ENCODE results near the gene TCF4. TPM values are rescaled to one million over a fixed set of nuclear protein-coding genes. Genes with fewer than 3 reads are reported as not detected.

Gene TCF4
- polyA plus RNA-seq, 1 donor (not counting 4 experiments of a cell fraction or from before 2014, with no cell fraction given): 9.7 TPM

- Histone ChIP-seq H3K27ac (ENCODE audit: control insufficient read depth, insufficient read depth, low read length) (no peak overlapping the region), H3K9me1 (ENCODE audit: control insufficient read depth, extremely low read depth, insufficient read depth, low read length) (no peaks in the 10 kb centered on the region), H3K27me3 (ENCODE audit: control insufficient read depth, extremely low read depth, insufficient read depth, low read length) (no peaks in the 10 kb centered on the region), H3K4me1 (ENCODE audit: control insufficient read depth, extremely low read depth, insufficient read depth, low read length) (no peaks in the 10 kb centered on the region), H2AFZ (ENCODE audit: control insufficient read depth, low read length) (no peak overlapping the region), H3K36me3 (ENCODE audit: control insufficient read depth in 2 of 2, extremely low read depth in 1 of 2, insufficient read depth in 2 of 2, low read length in 2 of 2) (no peaks in the 10 kb centered on the region), H3K9me3 (ENCODE audit: control insufficient read depth, low read depth, low read length) (no peaks in the 10 kb centered on the region), H3K4me3 (ENCODE audit: control insufficient read depth in 2 of 3, extremely low read depth in 1 of 3, insufficient read depth in 2 of 3, low read depth in 1 of 3, low read length in 3 of 3) (no peak overlapping the region), H3K4me2 (ENCODE audit: control insufficient read depth, extremely low read depth, insufficient read depth, low read depth, low read length) (no peak overlapping the region), H4K20me1 (ENCODE audit: control insufficient read depth, extremely low read depth, insufficient read depth, low read length) (no peaks in the 10 kb centered on the region), H3K9ac (ENCODE audit: control insufficient read depth, extremely low read depth, insufficient read depth, low read length) (no peak overlapping the region), H3K79me2 (ENCODE audit: control insufficient read depth, insufficient read depth, low read length) (no peaks in the 10 kb centered on the region)
- FAIRE-seq (no peak), DNase-seq (ENCODE audit: low read depth, low spot score) (no peak)
- TF ChIP-seq CTCF (optimal IDR thresholded peaks at IDR 0.05 in 1 of 3, IDR thresholded peaks at IDR 0.05 in 1 of 3, conservative IDR thresholded peaks at IDR 0.05 in 1 of 3; ENCODE audit: extremely low read depth in 1 of 3, insufficient read depth in 2 of 3, low read length in 3 of 3): no peak
- dilution Hi-C loops (cut with MboI; ENCODE audit: extremely low pct_ligation_motif_present, low sequenced_read_pairs): no loop called here
Observed at GRCh38 chr18:55551227-55551626, 36.8 kb downstream of the TCF4 start.

- H2AFZ ChIP-seq (ENCODE audit: control insufficient read depth, low read length): no peak overlapping the region
- no peaks in the 10 kb centered on the region for H4K20me1 ChIP-seq (ENCODE audit: control insufficient read depth, extremely low read depth, insufficient read depth, low read length)
- no peak overlapping the region for H3K9ac ChIP-seq (ENCODE audit: control insufficient read depth, extremely low read depth, insufficient read depth, low read length)
- dilution Hi-C loops (cut with MboI; ENCODE audit: extremely low pct_ligation_motif_present, low sequenced_read_pairs): no loop called here
- H3K4me1 ChIP-seq (ENCODE audit: control insufficient read depth, extremely low read depth, insufficient read depth, low read length): no peaks in the 10 kb centered on the region
- H3K4me2 ChIP-seq (ENCODE audit: control insufficient read depth, extremely low read depth, insufficient read depth, low read depth, low read length): no peak overlapping the region
- no peaks in the 10 kb centered on the region for H3K79me2 ChIP-seq (ENCODE audit: control insufficient read depth, insufficient read depth, low read length)
- FAIRE-seq (no peak), DNase-seq (ENCODE audit: low read depth, low spot score) (no peak)
- H3K27ac ChIP-seq (ENCODE audit: control insufficient read depth, insufficient read depth, low read length): no peak overlapping the region
- H3K9me3 ChIP-seq (ENCODE audit: control insufficient read depth, low read depth, low read length): no peaks in the 10 kb centered on the region
- no peak overlapping the region for H3K4me3 ChIP-seq (ENCODE audit: control insufficient read depth in 2 of 3, extremely low read depth in 1 of 3, insufficient read depth in 2 of 3, low read depth in 1 of 3, low read length in 3 of 3)
- no peaks in the 10 kb centered on the region for H3K27me3 ChIP-seq (ENCODE audit: control insufficient read depth, extremely low read depth, insufficient read depth, low read length)
- H3K36me3 ChIP-seq (ENCODE audit: control insufficient read depth in 2 of 2, extremely low read depth in 1 of 2, insufficient read depth in 2 of 2, low read length in 2 of 2): no peaks in the 10 kb centered on the region
- TF ChIP-seq EZH2 (IDR thresholded peaks at IDR 0.05; ENCODE audit: low read length): no peak
- no peak for TF ChIP-seq CTCF (optimal IDR thresholded peaks at IDR 0.05 in 1 of 3, IDR thresholded peaks at IDR 0.05 in 1 of 3, conservative IDR thresholded peaks at IDR 0.05 in 1 of 3; ENCODE audit: extremely low read depth in 1 of 3, insufficient read depth in 2 of 3, low read length in 3 of 3)
- H3K9me1 ChIP-seq (ENCODE audit: control insufficient read depth, extremely low read depth, insufficient read depth, low read length): no peaks in the 10 kb centered on the region
Observed at GRCh38 chr18:55550471-55550870, 37.5 kb downstream of the TCF4 start.

All from keratinocyte (primary cell).